ENCODE measurements around the gene AKT1S1.
"Not testable (repeated sequence)": the region's sequence is repeated elsewhere in the genome, so short reads cannot be mapped to it uniquely, and the experiment has no call there.

Gene AKT1S1

DNA sequence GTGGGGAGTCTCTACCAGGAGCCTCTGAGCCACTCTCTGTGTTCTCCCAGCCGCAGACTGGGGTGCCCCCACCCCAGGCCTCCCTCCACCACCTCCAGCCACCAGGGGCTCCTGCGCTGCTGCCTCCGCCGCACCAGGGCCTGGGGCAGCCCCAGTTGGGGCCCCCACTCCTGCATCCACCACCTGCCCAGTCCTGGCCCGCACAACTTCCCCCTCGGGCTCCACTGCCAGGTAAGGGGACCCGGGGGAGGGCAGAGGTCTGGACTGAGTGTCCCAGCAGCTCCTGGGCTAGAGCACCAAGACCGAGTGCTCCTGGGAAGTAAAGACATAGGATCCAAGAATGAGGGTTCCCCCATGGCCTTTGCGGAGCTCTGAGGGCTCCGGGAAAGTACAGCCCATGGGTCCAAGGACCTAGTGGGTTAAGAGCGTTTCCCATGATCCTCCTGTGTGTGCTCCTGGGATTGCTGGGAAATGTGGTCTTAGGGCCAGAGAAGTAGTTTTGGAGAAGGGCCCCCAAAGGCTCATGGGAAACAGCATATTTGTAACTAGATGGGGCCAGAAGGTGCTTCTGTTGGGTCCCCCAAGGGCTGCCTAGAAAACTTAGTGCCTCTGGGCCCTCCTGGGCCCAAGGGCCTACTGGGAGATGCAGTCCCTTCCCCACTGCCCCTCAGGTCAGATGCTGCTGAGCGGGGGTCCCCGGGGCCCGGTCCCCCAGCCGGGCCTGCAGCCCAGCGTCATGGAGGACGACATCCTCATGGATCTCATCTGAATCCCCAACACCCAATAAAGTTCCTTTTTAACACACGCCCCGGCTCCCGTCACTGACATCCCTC is 40.8 kb downstream of the AKT1S1 start:
- DNase-seq (ENCODE audit: low spot score): no peak

DNA sequence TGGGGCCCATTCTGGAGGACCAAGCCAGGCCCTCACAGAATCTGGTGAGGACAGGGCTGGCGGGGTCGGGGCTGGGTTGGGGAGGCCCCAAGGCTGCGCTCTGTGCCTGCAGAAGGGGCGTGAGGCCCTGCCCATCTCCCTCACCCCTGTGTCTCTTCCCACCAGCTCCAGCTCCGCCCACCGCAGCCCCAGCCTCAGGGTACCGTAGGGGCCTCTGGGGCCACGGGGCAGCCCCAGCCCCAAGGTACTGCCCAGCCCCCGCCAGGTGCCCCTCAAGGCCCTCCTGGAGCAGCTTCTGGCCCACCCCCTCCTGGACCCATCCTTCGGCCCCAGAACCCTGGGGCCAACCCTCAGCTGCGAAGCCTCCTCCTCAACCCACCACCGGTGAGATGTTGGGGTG is 41.6 kb downstream of the AKT1S1 start:
- no peak for DNase-seq (ENCODE audit: low spot score)

DNA sequence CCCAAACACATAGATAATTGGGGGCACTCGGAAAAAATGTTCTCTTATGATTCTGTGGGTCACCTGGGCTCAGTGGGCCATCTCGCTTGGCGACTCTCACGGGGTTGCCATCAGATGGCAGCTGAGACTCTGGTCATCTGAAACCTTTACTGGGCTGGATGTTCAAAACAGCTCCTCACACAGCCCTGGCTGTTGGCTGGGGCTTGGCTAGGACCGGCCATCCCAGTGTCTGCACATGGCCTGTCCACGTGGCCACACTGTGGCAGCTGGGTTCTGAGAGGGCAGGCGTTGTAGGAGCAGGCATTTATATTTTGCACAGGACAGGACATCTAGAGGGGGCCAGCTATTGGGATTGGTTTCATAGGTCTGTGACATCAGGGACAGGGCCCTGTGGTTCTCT is 43.6 kb downstream of the AKT1S1 start:
- no peak for DNase-seq (ENCODE audit: low spot score)

DNA sequence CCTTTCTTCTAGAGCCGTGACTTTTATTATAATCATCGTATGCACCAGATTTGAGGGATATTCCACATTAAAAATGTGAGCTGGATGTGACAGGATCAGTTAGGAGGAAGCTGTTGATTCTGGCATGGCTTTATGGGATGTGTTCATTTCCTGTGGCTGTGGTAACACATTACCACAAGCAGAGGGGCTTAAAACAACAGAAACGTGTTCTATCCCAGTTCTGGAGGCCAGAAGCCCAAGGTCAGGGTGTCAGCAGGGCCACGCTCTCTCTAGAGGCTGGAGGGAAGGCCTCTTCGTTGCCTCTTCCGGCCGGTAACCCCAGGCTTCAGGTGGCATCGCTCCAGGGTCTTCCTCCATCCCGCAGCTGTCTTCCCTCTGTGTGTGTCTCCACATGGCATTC is 44.6 kb downstream of the AKT1S1 start:
- no peak for DNase-seq (ENCODE audit: low spot score)

DNA sequence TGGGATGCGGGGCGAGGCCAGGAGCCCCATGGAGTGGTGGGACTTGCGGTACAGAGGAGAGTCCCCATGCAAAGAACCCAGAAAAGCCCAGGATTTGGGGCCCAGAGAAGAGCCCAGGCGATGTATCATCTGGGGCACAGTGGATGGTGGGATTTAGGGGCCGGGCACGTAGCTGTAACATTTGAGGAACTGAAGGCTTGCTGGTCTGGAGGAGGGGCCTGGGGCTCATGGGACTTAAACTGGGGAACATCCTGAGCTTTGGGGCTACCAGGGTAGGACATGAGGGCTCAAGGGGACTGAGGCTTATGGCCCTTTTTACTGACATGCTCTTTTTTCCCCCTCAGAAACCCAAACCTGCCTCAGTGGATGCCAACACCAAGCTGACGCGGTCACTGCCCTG is 45.6 kb downstream of the AKT1S1 start:
- no peak for DNase-seq (ENCODE audit: low spot score)

DNA sequence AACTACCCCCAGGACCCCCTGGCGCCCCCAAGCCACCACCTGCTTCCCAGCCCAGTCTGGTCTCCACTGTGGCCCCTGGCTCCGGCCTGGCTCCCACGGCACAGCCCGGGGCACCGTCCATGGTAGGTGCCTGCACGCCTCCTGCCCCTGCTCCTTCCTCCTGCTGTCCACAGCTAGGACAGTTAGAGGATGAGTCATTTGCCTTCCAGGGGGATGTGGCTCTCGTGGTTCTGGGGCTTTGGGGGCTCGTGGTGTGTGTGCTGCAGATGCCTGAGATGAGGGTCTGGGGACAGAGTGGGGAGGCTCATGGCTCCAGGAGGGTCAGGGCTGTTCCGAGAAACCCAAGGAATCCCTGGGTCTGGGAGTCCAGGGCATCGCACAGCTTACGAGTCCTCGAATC is 46.4 kb downstream of the AKT1S1 start:
- DNase-seq (ENCODE audit: low spot score): no peak

DNA sequence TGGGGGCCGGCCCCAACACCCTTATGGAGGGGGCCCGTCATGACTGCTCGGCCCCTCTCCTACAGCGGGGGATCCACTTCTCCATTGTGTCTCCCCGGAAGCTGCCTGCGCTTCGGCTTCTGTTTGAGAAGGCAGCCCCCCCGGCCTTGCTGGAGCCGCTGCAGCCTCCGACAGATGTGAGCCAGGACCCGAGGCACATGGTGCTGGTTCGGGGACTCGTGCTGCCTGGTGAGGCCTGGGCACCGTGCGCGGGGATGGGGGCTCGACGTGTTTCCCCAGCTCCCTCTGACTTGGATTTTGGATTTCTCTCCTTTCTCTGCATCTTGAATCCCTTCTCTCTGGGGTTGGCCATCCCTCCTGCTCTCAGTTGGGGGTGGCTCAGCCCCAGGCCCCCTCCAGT is 47.4 kb downstream of the AKT1S1 start:
- no peak for DNase-seq (ENCODE audit: low spot score)

DNA sequence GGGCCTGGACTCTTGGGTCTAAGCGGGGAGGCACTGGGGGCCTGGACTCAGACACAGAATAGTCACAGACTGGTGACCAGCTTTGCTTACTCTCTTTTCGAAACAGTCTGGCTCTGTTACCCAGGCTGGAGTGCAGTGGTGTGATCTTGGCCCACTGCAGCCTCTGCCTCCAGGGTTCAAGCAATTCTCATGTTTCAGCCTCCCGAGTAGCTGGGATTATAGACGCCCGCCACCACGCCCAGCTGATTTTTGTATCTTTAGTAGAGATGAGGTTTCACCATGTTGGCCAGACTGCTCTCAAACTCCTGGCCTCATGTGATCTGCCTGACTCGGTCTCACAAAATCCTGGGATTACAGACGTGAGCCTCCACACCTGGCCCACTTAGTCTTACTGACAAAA is 48.0 kb downstream of the AKT1S1 start:
- DNase-seq (ENCODE audit: low spot score): no peak

DNA sequence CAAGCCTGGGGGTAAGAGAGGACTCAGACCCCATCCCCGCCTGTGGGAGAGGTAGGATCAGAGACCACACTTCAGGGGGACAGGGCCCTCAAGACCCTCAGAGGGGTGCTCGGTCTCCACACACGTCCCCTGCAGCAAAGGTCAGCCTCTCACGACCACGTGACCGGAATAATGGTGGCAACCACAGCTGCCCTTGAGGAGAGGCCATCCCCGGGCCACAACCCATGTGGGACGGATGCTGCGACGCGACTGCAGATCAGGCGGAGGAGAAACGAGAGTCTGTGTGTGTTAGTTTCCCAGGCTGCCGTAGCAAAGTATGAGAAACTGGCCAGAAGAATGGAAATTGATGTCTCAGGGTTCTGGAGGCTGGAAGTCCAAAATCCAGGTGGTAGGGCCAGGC is 50.1 kb downstream of the AKT1S1 start:
- DNase-seq (ENCODE audit: low spot score): no peak

DNA sequence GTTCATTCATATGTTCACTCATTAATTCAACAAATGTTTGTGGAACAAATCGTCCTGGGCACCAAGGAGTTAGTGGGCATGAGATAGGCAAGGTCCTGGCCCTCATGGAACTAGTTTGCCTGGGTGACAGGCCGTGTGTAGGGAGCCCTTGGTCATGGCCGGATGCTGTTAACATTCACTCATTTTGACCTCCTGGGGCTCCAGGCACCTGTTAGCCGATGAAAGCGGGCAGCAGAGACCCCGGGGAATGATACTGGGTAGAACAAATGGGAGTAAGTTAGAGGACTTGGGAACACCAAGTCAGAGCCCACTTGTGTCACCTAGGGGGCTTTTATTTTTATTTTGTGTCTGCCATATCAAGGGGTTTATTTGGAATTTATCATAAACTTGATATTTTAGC is 52.5 kb downstream of the AKT1S1 start:
- DNase-seq (ENCODE audit: low spot score): no peak

DNA sequence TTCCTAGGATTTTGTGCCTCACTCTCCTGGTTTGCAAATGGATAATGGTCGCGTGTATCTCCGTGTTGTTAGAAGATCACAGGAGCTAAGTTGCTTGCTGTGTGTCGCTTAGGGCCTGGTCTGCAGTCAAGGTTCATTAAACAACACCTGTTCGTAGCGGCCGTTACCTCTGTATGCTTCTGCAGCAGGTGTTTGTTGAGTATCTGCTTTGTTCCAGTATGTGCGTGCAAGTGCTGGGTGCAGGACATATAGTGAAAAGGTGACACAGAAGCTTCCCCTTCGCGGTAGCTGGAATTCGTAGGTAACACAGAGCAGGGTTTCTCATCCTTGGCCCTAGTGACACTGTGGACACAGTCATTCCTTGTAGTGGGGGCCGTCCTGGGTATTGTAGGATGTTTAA is 53.7 kb downstream of the AKT1S1 start:
- no peak for DNase-seq (ENCODE audit: low spot score)

DNA sequence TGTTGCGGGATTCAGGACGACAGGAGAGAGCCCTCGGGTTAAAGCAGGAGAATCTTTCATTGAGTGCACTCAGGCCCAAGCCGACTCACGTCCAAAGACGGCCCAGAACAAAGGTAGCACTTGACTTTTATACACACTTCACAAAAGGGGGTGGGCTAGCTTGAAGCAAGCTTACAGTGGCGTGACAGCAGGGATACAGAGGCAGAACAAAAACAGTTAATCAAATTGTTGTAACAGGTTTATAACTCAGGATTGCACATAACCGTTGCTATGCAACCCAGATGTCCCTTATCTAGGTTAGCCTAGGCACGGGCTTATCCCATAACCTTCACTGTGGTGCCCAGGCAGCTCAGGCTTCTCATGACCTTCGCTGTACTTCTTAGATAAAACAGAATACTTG is 57.0 kb downstream of the AKT1S1 start:
- DNase-seq (ENCODE audit: low spot score): no peak

DNA sequence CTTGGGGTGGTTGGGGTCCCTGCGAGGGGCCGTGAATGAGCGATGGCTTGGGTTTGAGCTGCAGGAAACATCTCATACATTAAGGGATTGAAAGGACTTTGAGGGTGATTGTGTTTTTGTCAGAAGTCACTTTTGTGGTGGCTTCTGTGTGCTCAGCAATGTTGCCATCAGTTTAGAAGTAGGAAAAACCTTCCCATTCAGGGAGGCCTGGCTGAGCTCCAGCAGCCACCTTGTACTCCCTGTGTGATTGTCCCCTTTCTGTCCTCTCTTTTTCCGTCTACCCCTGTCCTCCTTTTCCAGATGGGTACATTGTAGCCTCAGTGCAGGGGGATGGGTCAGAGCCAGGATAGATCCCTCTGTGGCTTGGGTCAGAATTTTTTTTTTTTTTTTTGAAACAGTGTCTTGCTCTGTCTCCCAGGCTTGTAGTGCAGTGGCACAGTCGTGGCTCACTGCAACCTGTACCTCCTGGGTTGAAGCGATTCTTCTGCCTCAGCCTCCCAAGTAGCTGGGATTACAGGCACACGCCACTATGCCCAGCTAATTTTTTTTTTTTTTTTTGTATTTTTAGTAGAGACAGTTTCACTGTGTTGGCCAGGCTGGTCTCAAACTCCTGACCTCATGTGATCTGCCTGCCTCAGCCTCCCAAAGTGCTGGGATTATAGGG is 57.6 kb downstream of the AKT1S1 start:
- DNase-seq (ENCODE audit: low spot score): not testable (repeated sequence)
